Measurements from ENCODE around the gene RDH11.
A peak's percentile ranks its signal among the peaks of the same experiment; 100 is the strongest.

The RDH11 gene

DNA sequence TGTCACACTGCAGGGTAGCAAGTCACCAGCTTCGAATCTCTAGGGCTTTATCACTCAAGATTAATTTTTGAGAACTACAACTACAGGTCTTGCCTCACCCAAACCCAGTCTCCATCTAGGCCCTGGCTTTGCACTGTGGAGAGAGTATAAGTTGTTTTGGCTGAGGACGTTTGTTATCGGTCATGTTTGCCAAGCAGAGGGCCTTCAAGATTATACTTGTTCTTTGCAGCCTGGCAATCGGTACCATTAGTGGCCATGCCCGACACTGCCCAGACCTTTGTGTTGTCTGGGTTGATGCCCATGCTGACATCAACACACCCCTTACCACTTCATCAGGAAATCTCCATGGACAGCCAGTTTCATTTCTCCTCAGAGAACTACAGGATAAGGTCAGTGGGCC lies 50.1 kb downstream of the RDH11 start:
- no peak for DNase-seq

- DNase-seq: no peak
Measured at GRCh38 chr14:67644428-67644827, 51.1 kb downstream of the RDH11 start.

DNA sequence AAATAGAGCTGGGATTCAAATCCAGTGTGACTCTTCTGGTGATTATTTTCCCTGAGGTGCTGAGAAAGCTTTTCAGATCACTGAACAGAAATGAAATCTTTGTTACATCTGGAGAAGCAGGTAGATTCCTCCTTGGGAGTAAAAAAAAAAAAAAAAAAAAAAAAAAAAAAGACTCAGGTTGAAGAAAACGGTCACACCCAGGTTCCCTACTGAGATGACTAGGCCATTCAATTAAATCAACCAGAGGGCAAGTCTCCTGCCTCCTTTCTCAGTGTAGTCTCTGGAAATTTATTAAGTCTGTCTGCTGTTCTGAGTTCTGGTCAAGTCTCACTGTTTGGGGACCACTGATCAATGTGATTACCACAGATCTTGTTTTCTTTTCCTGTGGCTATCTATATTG lies 51.9 kb downstream of the RDH11 start:
- no peak for DNase-seq

DNA sequence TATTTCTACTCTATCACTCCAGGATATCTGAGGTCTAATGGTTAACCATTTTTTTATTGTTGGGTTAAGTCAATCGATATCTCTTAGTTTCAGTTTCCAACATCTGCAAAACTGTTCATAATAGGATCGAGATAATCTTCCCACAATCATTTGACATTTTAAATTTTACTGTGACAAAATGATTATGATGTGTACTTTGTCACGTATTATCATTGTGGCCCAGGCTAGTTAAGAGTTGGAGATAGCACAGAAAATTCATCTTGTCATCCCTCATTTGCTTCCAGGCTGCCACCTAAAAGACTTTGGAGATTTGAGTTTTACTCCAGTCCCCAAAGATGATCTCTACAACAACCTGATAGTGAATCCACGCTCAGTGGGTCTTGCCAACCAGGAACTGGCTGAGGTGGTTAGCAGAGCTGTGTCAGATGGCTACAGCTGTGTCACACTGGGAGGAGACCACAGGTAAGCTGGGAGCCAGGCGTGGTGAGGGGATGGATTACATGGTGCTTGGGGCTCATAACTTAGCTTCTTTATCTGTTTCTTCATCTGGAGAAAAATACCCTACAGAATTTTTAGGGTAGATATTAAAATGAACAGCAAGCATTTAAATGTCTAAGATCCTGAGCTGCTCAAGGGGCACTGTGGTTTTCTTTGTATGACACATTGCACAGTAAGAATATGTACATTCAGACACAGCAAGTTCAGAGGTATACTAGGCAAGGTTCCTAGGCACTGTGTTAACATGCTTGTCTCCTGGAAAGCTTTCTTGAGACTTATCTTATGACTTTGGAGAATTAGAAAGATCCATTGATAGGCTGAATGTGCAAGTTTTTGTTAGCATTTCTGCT lies 53.4 kb downstream of the RDH11 start:
- DNase-seq: no peak

- no peak for DNase-seq
Measured at GRCh38 chr14:67641480-67641879, 54.1 kb downstream of the RDH11 start.

DNA sequence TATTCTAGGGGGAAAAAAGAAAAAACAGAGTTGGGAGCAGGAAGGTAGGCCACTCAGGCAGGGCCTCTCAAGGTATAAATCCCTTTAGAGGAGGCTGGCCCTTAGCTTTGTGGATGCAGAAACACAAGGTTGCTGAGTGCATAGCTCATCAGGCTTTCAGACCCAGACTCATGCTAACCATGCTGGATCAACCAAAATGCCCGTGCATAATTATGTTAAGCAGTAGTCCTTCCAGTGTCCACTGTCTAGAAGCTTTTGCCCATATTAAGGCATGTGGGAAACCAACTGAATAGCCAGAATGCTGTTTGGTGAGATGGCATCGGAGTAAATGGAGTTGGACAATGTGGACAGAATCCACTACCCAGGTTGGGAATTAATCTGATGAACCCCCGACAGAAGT lies 56.9 kb downstream of the RDH11 start:
- DNase-seq: no peak

- peak in 1 of 2 experiments; percentile 62 for DNase-seq
Measured at GRCh38 chr14:67636361-67636919, 59.1 kb downstream of the RDH11 start.

DNA sequence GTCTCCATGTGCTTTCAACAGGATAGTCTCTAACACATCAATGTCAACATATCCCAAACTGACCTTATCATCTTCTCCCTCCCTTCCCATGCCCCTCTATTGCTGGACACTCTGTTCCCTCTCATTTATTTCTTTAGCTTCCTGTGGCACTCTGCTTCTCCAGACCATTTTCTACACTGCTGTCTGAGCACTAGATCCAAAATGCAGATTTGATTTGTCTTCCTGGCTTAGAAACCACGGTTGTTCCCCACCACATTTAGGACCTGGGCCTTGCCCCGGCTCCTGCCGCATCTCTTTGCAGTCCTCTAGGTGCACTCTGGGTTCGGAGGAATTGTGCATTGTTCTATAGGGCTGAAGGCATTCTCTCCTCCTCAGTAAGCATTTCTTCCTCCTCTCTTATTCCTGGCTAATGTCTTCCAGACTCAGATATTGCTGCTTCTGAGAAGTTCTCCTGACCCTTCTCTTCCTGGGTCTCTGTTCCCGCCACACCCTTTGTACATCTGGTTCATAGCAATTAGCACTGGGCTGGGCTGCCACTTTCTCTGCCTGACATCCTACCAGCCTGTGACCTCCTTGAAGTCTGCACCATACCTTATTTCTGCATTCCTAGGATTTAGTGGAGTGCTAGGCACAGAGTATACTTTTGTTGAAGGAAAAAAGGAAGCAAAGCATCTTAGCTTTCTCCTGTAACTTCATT lies 62.0 kb downstream of the RDH11 start:
- DNase-seq: no peak

GRCh38 chr14:67630938-67631337 lies 64.6 kb downstream of the RDH11 start:
- DNase-seq: no peak

GRCh38 chr14:67630186-67630585 lies 65.4 kb downstream of the RDH11 start:
- no peak for DNase-seq

GRCh38 chr14:67627519-67627918 lies 68.0 kb downstream of the RDH11 start:
- DNase-seq: no peak

Measured in NCI-H524 (cell line).